Pancreas (tissue), 10 donors: ENCODE data around the gene MCU. TPM values are rescaled to one million over a fixed set of nuclear protein-coding genes. Genes with fewer than 3 reads are reported as not detected.

Experiments used
- ATAC-seq, 4 donors: fragments of 200-7000 bp; cut with Tn5 transposase; one replicate each; pipeline versions ENCODE4 v1.8.0 to v1.9.1; 2020; ENCODE audit warnings: mild to moderate bottlenecking in 4 of 4, moderate library complexity in 4 of 4
- DNase-seq, 6 donors: peaks; one replicate each; pipeline ENCODE4 v3.0.0-alpha.2; 2020
- FAIRE-seq: peaks from 2 replicates; lab custom pipeline; 2012; peaks lifted over from hg19 to GRCh38; lab: Jason Lieb, UNC
- H3K27ac ChIP-seq, 4 donors: fragments of 200-600 bp; sonication (generic); 1 replicate in 3 of 4; 2 replicates in 1 of 4; pipeline versions ENCODE4 v1.5.0 to v1.8.0; 2020
- H3K27me3 ChIP-seq, 4 donors: fragments of 200-600 bp; one replicate each; pipeline ENCODE4 v1.8.0; 2021
- H3K36me3 ChIP-seq, 3 donors: fragments of 200-600 bp; sonication (generic) in 1 of 3; one replicate each; pipeline versions ENCODE4 v1.5.0 to v1.8.0; 2020 to 2021
- H3K4me1 ChIP-seq, 3 donors: fragments of 200-600 bp; one replicate each; pipeline ENCODE4 v1.8.0; 2021
- H3K4me3 ChIP-seq, 4 donors: fragments of 200-600 bp; sonication (generic) in 2 of 4; one replicate each; pipeline versions ENCODE4 v1.5.0 to v1.8.0; 2020 to 2021
- H3K9me3 ChIP-seq, 4 donors: fragments of 200-600 bp; one replicate each; pipeline ENCODE4 v1.8.0; 2021
- WGBS, 2 donors: extraction: QIAGEN DNeasy Blood & Tissue Kit; methylation state at CpG; one replicate each; pipeline ENCODE4 v1.1.7; 2013; 5-methylcytosine and 5-hydroxymethylcytosine counted together
- intact Hi-C, 3 donors: fragments of 100-400 bp; cut with DNase I; formaldehyde crosslinking; loops; one replicate each; pipeline versions ENCODE4 v1.11.1 to v1.14.2; 2022
- polyA plus RNA-seq, 2 donors: library from polyadenylated mRNA; stranded (reverse); fragments of 200-250 nt; gene quantifications; one replicate each; pipeline ENCODE4 v1.2.3, GENCODE V29; 2013
- total RNA-seq, 6 donors: library from RNA; stranded (reverse); fragmentation: NEBNext Ultra II Directional in 4 of 6; extraction: Animal tissue kit (Norgen Biotek cat#: 25700) in 4 of 6; gene quantifications; one replicate each; pipeline versions ENCODE4 v1.2.1 to v1.2.4, GENCODE V29; 2021 to 2023
- TF ChIP-seq, protein P1 (sequence below), 4 donors: fragments of 200-600 bp; sonication (generic) in 3 of 4; IDR thresholded peaks; one replicate each; pipeline versions ENCODE4 v1.5.0 to v1.8.0; 2021; ENCODE audit warnings: antibody characterized with exemption in 4 of 4
- donor health status: healthy with polysubstance abuse.
- donor health status: DM: no; HTN: no; CAD: no; lungs with moderate emphysema.
- donor health status: DM: no; HTN: no; CAD: no.
- donor health status: control.
- donor health status: control.
- donor health status: Bipolar disorder and iron deficiency.
- donor health status: DM: yes; HTN: yes; CAD: no.
- donor health status: DM: no; HTN: no; CAD: no.
- donor health status: DM: no; HTN: no; CAD: no.
- donor health status: DM: yes; HTN: yes; CAD: no.

MCU gene
- total and polyA plus RNA-seq, 8 donors: 6.3 to 15.5 (median 9.2) TPM

DNA sequence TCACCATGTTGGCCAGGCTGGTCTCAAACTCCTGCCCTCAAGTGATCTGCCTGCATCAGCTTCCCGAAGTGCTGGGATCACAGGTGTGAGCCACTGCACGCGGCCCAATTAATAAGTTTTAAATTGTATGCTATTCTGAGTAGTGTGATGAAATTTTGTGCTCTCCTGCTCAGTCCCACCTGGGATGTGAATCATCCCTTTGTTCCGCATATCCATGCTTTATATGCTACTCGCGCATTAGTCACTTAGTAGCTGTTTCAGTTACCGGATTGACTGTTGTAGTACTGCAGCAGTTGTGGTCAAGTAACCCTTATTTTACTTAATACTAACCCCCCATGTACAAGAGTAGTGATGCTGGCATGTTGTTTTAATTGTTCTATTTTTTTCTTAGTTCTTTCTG lies 154.3 kb downstream of the MCU start:
- Histone ChIP-seq H3K4me3 (no peak overlapping the region), H3K27ac (no peak overlapping the region), H3K4me1 (no peaks in the 10 kb centered on the region), H3K36me3 (no peaks in the 10 kb centered on the region), H3K27me3 (no peaks in the 10 kb centered on the region), H3K9me3 (no peaks in the 10 kb centered on the region)
- DNase-seq: no peak
- intact Hi-C loops: no loop called here
- TF ChIP-seq, protein P1, sequence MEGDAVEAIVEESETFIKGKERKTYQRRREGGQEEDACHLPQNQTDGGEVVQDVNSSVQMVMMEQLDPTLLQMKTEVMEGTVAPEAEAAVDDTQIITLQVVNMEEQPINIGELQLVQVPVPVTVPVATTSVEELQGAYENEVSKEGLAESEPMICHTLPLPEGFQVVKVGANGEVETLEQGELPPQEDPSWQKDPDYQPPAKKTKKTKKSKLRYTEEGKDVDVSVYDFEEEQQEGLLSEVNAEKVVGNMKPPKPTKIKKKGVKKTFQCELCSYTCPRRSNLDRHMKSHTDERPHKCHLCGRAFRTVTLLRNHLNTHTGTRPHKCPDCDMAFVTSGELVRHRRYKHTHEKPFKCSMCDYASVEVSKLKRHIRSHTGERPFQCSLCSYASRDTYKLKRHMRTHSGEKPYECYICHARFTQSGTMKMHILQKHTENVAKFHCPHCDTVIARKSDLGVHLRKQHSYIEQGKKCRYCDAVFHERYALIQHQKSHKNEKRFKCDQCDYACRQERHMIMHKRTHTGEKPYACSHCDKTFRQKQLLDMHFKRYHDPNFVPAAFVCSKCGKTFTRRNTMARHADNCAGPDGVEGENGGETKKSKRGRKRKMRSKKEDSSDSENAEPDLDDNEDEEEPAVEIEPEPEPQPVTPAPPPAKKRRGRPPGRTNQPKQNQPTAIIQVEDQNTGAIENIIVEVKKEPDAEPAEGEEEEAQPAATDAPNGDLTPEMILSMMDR (IDR thresholded peaks at IDR 0.05): no peak
- WGBS, 2 donors: 79 to 82% methylated on average over 7 of the region's 7 CpGs
- no peak for ATAC-seq
- FAIRE-seq: no peak

DNA sequence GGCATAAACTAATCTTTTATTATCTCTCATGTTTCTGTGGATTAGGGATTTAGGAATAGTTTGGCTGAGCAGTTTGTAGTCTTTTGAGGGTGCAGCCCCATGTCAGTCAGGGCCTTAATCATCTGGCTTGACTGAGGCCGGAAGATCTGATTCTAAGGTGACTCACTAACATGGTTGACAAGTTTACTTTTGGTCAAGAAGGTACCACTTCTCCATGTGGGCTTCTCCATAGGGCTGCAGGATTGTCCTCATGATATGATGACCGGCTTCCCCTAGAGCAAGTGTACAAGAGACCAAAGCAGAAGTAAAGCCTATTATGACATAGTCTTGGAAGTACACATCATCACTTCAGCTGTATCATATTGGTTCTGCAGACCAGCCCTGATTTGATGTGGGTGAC lies 155.7 kb downstream of the MCU start:
- ATAC-seq: peak in 1 of 4 donors; percentile 22

DNA sequence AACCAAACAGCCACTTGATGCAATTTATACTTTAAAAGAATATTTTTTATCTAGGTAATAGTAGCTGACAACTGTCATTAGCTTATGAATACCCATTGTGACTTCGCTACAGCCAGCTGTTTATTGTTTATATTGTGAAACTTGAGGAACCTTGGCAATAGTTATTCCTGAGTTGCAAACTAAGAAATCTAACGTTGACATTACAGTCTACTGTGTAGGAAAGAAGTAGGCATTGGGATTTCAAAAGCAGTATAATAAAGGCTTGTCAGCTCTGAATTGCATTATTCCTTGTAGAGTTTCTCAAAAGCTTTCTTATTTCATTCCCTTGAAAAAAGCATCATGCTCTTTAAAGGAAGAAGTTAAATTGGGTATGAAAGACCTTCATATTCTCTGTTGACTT lies 158.9 kb downstream of the MCU start:
- H3K4me1 ChIP-seq: no peaks in the 10 kb centered on the region
- no peaks in the 10 kb centered on the region for H3K9me3 ChIP-seq
- FAIRE-seq: no peak
- intact Hi-C loops: no loop called here
- no peaks in the 10 kb centered on the region for H3K36me3 ChIP-seq
- TF ChIP-seq, protein P1 (IDR thresholded peaks at IDR 0.05): no peak
- no peak overlapping the region for H3K4me3 ChIP-seq
- ATAC-seq: no peak
- 86 to 92% methylated on average over 2 of the region's 2 CpGs for WGBS, 2 donors
- DNase-seq: no peak
- H3K27ac ChIP-seq: no peak overlapping the region
- H3K27me3 ChIP-seq: no peaks in the 10 kb centered on the region

More for the DNA sequence above, 155.7 kb downstream of the MCU start:
- WGBS, 2 donors: 94 to 95% methylated on average over 2 of the region's 2 CpGs
- intact Hi-C loops: no loop called here
- no peak overlapping the region for H3K4me3 ChIP-seq
- no peak overlapping the region for H3K27ac ChIP-seq
- no peaks in the 10 kb centered on the region for H3K36me3 ChIP-seq
- no peaks in the 10 kb centered on the region for H3K27me3 ChIP-seq
- TF ChIP-seq, protein P1 (IDR thresholded peaks at IDR 0.05): no peak
- no peaks in the 10 kb centered on the region for H3K4me1 ChIP-seq
- DNase-seq (no peak), FAIRE-seq (no peak)
- no peaks in the 10 kb centered on the region for H3K9me3 ChIP-seq

DNA sequence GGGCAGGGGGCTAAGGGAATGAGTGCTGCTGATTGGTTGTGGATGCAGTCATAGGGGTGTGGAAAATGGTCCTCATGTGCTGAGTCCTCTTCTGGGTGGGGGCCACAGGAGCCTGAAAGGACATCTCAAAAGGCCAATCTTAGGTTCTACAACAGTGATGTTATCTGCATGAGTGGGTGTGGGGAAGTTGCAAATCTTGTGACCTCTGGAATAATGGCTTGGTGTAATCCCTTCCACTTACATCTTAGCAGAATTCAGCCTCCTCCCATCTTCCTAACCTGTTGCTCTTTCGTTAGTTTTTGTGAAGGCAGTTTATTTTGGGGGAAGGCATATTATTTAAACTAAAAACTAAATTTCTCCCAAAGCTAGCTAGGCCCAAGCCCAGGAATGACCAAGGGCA lies 159.6 kb downstream of the MCU start:
- FAIRE-seq (no peak), DNase-seq (no peak), ATAC-seq (no peak)
- WGBS, 2 donors: 89 to 96% methylated on average over 1 of the region's 1 CpG
- intact Hi-C loops: no loop called here
- no peaks in the 10 kb centered on the region for H3K27me3 ChIP-seq
- no peaks in the 10 kb centered on the region for H3K4me1 ChIP-seq
- H3K9me3 ChIP-seq: no peaks in the 10 kb centered on the region
- no peak overlapping the region for H3K27ac ChIP-seq
- no peak overlapping the region for H3K4me3 ChIP-seq
- TF ChIP-seq, protein P1 (IDR thresholded peaks at IDR 0.05): no peak
- H3K36me3 ChIP-seq: no peaks in the 10 kb centered on the region

DNA sequence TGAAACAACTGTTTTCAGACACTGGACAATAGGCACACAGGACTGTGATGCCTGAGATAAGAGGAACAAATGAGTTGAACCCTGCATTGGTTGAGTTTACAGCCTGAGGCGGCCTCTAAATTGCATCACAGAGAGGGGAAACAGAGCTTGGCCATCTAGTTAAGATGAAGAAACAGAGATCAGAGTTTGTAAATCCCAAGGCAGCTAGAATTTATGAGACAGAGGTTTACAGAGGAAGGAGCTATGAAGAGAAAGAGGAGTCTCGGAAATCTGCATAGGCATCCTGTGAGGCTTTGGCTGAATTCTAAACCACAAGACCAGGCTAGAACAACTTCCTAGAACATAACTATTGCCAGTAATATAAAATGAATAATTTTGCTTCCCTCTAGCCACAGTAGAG lies 160.6 kb downstream of the MCU start:
- H3K27me3 ChIP-seq: no peaks in the 10 kb centered on the region
- H3K9me3 ChIP-seq: no peaks in the 10 kb centered on the region
- H3K4me1 ChIP-seq: no peaks in the 10 kb centered on the region
- TF ChIP-seq, protein P1 (IDR thresholded peaks at IDR 0.05): no peak
- intact Hi-C loops: no loop called here
- no peak overlapping the region for H3K4me3 ChIP-seq
- DNase-seq (no peak), ATAC-seq (no peak), FAIRE-seq (no peak)
- 95 to 99% methylated on average over 2 of the region's 2 CpGs for WGBS, 2 donors
- no peaks in the 10 kb centered on the region for H3K36me3 ChIP-seq
- no peak overlapping the region for H3K27ac ChIP-seq
